ENCODE data around the gene CHCHD3. TPM values are rescaled to one million over a fixed set of nuclear protein-coding genes. Genes with fewer than 3 reads are reported as not detected.

Gene CHCHD3
- total RNA-seq, 2 donors from 2014 or later: 36.1 to 43.0 TPM

GRCh38 chr7:132859199-132859598 is 222.7 kb downstream of the CHCHD3 start:
- DNase-seq (ENCODE audit: low spot score): no peak
- no peaks in the 10 kb centered on the region for H3K27me3 ChIP-seq (replicated peaks; ENCODE audit: insufficient read depth)
- H3K4me1 ChIP-seq (ENCODE audit: control insufficient read depth in 1 of 2, low read depth in 2 of 2): no peaks in the 10 kb centered on the region
- H3K9me3 ChIP-seq: no peaks in the 10 kb centered on the region
- H3K36me3 ChIP-seq: no peaks in the 10 kb centered on the region
- no peak for ATAC-seq (ENCODE audit: insufficient number of reproducible peaks, low FRiP score, low read depth)
- TF ChIP-seq CTCF (IDR thresholded peaks at IDR 0.05): no peak
- H3K27ac ChIP-seq: no peak overlapping the region
- H3K4me3 ChIP-seq: no peak overlapping the region

GRCh38 chr7:132858760-132859159 is 223.1 kb downstream of the CHCHD3 start:
- no peak for ATAC-seq (ENCODE audit: insufficient number of reproducible peaks, low FRiP score, low read depth)

GRCh38 chr7:132858251-132858650 is 223.6 kb downstream of the CHCHD3 start:
- no peaks in the 10 kb centered on the region for H3K36me3 ChIP-seq
- ATAC-seq (ENCODE audit: insufficient number of reproducible peaks, low FRiP score, low read depth) (no peak), DNase-seq (ENCODE audit: low spot score) (no peak)
- H3K27ac ChIP-seq: no peak overlapping the region
- no peak overlapping the region for H3K4me3 ChIP-seq
- H3K9me3 ChIP-seq: no peaks in the 10 kb centered on the region
- no peaks in the 10 kb centered on the region for H3K27me3 ChIP-seq (replicated peaks; ENCODE audit: insufficient read depth)
- no peaks in the 10 kb centered on the region for H3K4me1 ChIP-seq (ENCODE audit: control insufficient read depth in 1 of 2, low read depth in 2 of 2)
- no peak for TF ChIP-seq CTCF (IDR thresholded peaks at IDR 0.05)

More at GRCh38 chr7:132858760-132859159, 223.1 kb downstream of the CHCHD3 start:
- H3K9me3 ChIP-seq: no peaks in the 10 kb centered on the region
- H3K27ac ChIP-seq: no peak overlapping the region
- no peak for DNase-seq (ENCODE audit: low spot score)
- H3K4me1 ChIP-seq (ENCODE audit: control insufficient read depth in 1 of 2, low read depth in 2 of 2): no peaks in the 10 kb centered on the region
- no peak overlapping the region for H3K4me3 ChIP-seq
- no peak for TF ChIP-seq CTCF (IDR thresholded peaks at IDR 0.05)
- no peaks in the 10 kb centered on the region for H3K36me3 ChIP-seq
- H3K27me3 ChIP-seq (replicated peaks; ENCODE audit: insufficient read depth): no peaks in the 10 kb centered on the region

GRCh38 chr7:132857703-132858102 is 224.2 kb downstream of the CHCHD3 start:
- Histone ChIP-seq H3K4me3 (no peak overlapping the region), H3K4me1 (ENCODE audit: control insufficient read depth in 1 of 2, low read depth in 2 of 2) (no peaks in the 10 kb centered on the region), H3K9me3 (no peaks in the 10 kb centered on the region), H3K27me3 (replicated peaks; ENCODE audit: insufficient read depth) (no peaks in the 10 kb centered on the region), H3K36me3 (no peaks in the 10 kb centered on the region), H3K27ac (no peak overlapping the region)
- no peak for DNase-seq (ENCODE audit: low spot score)
- TF ChIP-seq CTCF (IDR thresholded peaks at IDR 0.05): no peak
- no peak for ATAC-seq (ENCODE audit: insufficient number of reproducible peaks, low FRiP score, low read depth)

GRCh38 chr7:132857031-132857430 is 224.9 kb downstream of the CHCHD3 start:
- no peaks in the 10 kb centered on the region for H3K9me3 ChIP-seq
- TF ChIP-seq CTCF (IDR thresholded peaks at IDR 0.05): no peak
- ATAC-seq (ENCODE audit: insufficient number of reproducible peaks, low FRiP score, low read depth) (no peak), DNase-seq (ENCODE audit: low spot score) (no peak)
- H3K4me1 ChIP-seq (ENCODE audit: control insufficient read depth in 1 of 2, low read depth in 2 of 2): no peaks in the 10 kb centered on the region
- no peak overlapping the region for H3K27ac ChIP-seq
- H3K4me3 ChIP-seq: no peak overlapping the region
- no peaks in the 10 kb centered on the region for H3K27me3 ChIP-seq (replicated peaks; ENCODE audit: insufficient read depth)
- no peaks in the 10 kb centered on the region for H3K36me3 ChIP-seq

Measured in thoracic aorta (tissue), 2 donors.